ENCODE measurements around the gene SV2C.
A peak's percentile ranks its signal among the peaks of the same experiment; 100 is the strongest.
"Not testable (repeated sequence)": the region's sequence is repeated elsewhere in the genome, so short reads cannot be mapped to it uniquely, and the experiment has no call there.

SV2C gene

GRCh38 chr5:76351176-76351575 is 268.0 kb downstream of the SV2C start:
- no peak for DNase-seq

GRCh38 chr5:76351577-76351976 is 268.4 kb downstream of the SV2C start:
- DNase-seq: no peak

- no peak for DNase-seq
Observed at GRCh38 chr5:76356887-76357286, 273.7 kb downstream of the SV2C start.

GRCh38 chr5:76363352-76364225 is 280.4 kb downstream of the SV2C start:
- no peak for DNase-seq

GRCh38 chr5:76364226-76364589 is 281.0 kb downstream of the SV2C start:
- DNase-seq: no peak

- peak in 1 of 2 donors; percentile 5 for DNase-seq
Observed at GRCh38 chr5:76365561-76365960, 282.4 kb downstream of the SV2C start.

- DNase-seq: no peak
Observed at GRCh38 chr5:76366596-76366995, 283.4 kb downstream of the SV2C start.

GRCh38 chr5:76367623-76368371 is 284.6 kb downstream of the SV2C start:
- peak in 1 of 2 donors; percentile 27 for DNase-seq

- no peak for DNase-seq
Observed at GRCh38 chr5:76368941-76369340, 285.8 kb downstream of the SV2C start.

- DNase-seq: not testable (repeated sequence)
Observed at GRCh38 chr5:76369668-76370067, 286.5 kb downstream of the SV2C start.

GRCh38 chr5:76371960-76372322 is 288.8 kb downstream of the SV2C start:
- DNase-seq: no peak

GRCh38 chr5:76372323-76373054 is 289.3 kb downstream of the SV2C start:
- peak in 1 of 2 donors; percentile 39 for DNase-seq

- DNase-seq: peak in 1 of 2 donors; percentile 50
Observed at GRCh38 chr5:76376148-76376865, 293.1 kb downstream of the SV2C start.

GRCh38 chr5:76376866-76377230 is 293.7 kb downstream of the SV2C start:
- DNase-seq: no peak

- no peak for DNase-seq
Observed at GRCh38 chr5:76378355-76378754, 295.2 kb downstream of the SV2C start.

GRCh38 chr5:76379316-76379715 is 296.1 kb downstream of the SV2C start:
- peak in 1 of 2 donors; percentile 35 for DNase-seq

GRCh38 chr5:76379855-76380254 is 296.7 kb downstream of the SV2C start:
- peak in 1 of 2 donors; percentile 2 for DNase-seq

GRCh38 chr5:76380346-76381066 is 297.3 kb downstream of the SV2C start:
- DNase-seq: no peak

- DNase-seq: no peak
Observed at GRCh38 chr5:76383126-76383832, 300.1 kb downstream of the SV2C start.

- no peak for DNase-seq
Observed at GRCh38 chr5:76384189-76384588, 301.0 kb downstream of the SV2C start.

- DNase-seq: no peak
Observed at GRCh38 chr5:76384705-76385104, 301.5 kb downstream of the SV2C start.

All from bone marrow (tissue), 2 donors.